Activated naive CD4-positive, alpha-beta T cell treated with anti-CD3 and anti-CD28 coated beads, Interleukin-2, amount 50 U/mL, for 16 hours (primary cell): ENCODE results near the gene MBTD1.
"Not testable (repeated sequence)": the region's sequence is repeated elsewhere in the genome, so short reads cannot be mapped to it uniquely, and the experiment has no call there.

Experiments used
- DNase-seq: peaks from one replicate; pipeline ENCODE4 v3.0.0-alpha.2; 2020

MBTD1 gene

DNA sequence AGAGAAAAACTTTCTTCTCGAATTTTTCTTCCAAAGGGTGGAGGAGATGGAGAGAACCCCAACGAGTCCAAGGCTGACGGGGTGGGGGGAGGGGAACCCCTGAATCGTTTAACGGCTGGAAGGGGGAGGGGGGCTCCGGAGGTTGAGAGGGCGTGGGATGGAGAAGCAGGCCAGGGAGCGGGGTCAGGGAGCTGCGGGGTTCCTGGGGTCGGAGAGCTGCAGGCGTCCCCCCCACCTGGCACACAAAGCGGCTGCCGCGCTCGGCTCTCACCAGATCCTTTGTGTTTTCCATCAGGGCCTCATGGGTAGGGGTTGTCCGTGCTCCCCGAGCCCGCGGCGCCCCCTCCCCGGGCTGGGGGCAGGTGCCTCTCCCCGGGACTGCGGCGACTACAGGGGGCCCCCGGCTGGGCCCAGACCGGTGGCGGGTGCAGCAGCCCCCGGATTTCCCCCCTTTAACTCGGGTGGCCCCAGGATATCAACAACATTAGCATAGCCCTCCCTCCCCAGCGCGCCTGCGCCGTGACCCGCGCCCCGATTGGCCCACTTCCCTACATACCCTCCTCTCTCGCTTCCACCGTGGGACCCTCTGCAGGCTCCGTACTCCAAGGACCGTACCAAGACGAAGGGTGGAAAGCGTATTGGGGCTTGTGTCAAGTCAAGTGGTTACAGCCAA, at the start of gene MBTD1:
Gene MBTD1, minus strand, starts transcription at position 486 of the 673 bp plus-strand sequence. CDS start 34,888 bp downstream, outside the sequence.
- DNase-seq: peak; percentile 93

DNA sequence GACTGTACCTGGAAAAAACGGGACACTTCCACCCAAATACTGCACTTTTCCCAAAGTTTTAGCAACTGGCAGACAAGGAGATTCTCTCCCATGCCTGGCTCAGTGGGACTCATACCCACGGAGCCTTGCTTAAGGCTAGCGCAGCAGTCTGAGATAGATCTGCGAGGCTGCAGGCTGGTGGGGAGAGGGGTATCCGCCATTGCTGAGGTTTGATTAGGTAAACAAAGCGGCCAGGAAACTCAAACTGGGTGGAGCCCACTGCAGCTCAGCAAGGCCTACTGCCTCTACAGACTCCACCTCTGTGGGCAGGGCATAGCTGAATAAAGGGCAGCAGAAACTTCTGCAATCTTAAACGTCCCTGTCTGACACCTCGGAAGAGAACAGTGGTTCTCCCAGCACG, 45.3 kb upstream of the MBTD1 start:
- no peak for DNase-seq

DNA sequence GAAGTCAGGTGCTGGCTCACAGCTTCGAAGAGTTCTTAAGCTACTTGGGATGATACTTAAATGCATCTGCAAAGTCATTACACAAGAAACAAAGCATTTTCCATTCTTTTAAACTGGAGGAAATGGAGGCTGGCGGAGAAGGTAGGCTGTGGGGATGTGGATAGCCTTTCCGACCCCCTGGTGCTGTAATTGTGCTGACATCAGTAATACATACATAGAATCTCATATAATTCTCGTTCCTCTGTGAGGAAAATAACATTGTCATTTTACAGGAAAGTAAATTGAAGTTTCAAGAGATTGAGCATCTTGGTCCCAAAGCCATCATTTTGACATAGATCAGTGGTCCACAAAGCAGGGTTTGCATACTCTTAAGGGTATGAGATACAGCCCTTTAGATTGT, 40.0 kb upstream of the MBTD1 start:
- DNase-seq: no peak

- DNase-seq: no peak
Measured at GRCh38 chr17:51298508-51299371, 38.9 kb upstream of the MBTD1 start.

DNA sequence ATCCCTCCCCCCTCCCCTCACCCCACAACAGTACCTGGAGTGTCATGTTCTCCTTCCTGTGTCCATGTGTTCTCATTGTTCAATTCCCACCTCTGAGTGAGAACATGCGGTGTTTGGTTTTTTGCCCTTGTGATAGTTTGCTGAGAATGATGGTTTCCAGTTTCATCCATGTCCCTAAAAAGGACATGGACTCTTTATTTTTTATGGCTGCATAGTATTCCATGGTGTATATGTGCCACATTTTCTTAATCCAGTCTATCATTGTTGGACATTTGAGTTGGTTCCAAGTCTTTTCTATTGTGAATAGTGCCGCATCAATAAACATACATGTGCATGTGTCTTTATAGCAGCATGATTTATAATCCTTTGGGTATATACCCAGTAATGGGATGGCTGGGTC, 34.5 kb upstream of the MBTD1 start:
- DNase-seq: not testable (repeated sequence)

GRCh38 chr17:51289696-51290111, 29.9 kb upstream of the MBTD1 start:
- DNase-seq: no peak

GRCh38 chr17:51287412-51287811, 27.6 kb upstream of the MBTD1 start:
- DNase-seq: no peak

DNA sequence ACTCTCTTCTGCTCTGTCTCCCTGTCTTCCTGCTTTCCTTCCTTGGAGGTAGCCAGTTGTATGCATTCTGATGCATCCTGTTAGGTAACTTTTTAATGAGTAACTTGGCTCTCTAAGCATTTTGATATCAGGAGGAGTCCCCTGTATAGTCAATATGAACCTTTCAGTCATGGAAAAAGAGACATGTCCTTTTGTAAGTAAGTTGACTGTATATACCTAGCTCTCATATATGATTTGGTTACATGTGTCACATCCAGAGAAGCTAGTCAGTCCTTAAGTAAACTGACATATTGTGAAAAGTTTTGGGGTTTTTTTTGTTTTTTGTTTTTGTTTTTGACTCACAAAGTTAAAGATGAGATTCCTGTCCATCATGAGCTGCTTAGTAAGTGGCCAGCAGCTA, 19.3 kb upstream of the MBTD1 start:
- no peak for DNase-seq

GRCh38 chr17:51275381-51275780, 15.5 kb upstream of the MBTD1 start:
- DNase-seq: no peak

- DNase-seq: no peak
Measured at GRCh38 chr17:51272812-51273211, 13.0 kb upstream of the MBTD1 start.

- DNase-seq: no peak
Measured at GRCh38 chr17:51270636-51271035, 10.8 kb upstream of the MBTD1 start.

- DNase-seq: no peak
Measured at GRCh38 chr17:51269991-51270390, 10.1 kb upstream of the MBTD1 start.

- not testable (repeated sequence) for DNase-seq
Measured at GRCh38 chr17:51264466-51264865, 4.6 kb upstream of the MBTD1 start.

DNA sequence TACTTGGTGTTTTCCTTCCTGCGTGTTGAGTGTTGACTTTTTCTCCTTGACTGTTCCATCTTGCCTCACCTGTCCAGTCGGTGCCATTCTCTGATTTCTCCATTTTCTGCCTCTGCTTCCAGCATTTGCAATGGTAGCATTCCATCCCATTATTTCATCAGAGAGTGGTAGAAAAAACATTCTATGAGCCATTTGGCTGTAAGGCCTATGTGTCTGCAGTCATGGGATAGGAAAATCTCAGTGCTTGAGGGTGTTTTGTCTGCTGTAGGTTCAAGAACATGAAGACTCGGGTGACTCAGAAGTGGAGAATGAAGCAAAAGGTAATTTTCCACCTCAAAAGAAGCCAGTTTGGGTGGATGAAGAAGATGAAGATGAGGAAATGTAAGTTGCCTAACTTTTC, 3.2 kb upstream of the MBTD1 start:
- DNase-seq: no peak

- DNase-seq: no peak
Measured at GRCh38 chr17:51261024-51261963, 1.4 kb upstream of the MBTD1 start.

DNA sequence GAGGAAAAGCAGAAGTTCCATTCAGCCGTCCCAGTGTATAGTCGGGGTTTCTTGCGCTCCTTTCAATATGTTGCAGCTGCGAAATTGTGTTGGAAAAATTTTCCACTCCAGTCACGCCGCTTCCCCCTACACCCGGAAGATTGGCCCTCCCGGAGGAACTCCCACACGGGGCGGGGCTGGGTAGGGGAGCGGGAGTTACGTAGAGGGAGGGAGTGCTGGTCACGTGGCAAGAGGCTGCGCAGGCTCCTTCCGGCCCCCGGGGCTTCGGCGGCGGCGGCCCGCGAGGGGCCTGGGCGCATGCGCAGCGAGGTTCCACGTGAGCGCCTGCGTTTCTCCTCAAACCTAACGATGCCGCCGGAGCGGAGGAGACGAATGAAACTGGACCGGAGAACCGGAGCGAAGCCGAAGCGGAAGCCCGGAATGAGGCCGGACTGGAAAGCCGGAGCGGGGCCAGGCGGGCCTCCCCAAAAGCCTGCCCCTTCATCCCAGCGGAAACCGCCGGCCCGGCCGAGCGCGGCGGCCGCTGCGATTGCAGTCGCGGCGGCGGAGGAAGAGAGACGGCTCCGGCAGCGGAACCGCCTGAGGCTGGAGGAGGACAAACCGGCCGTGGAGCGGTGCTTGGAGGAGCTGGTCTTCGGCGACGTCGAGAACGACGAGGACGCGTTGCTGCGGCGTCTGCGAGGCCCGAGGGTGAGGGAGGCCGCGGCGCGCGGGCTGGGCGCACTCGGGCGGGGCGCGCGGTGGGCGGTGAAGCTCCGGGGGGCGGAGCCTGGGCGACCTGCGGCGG, 581 bp upstream of the MBTD1 start, which contains the start of gene UTP18:
Gene UTP18, plus strand, starts transcription at position 310 of the 787 bp plus-strand sequence. Its CDS starts 39 bp downstream, at position 349.
- DNase-seq: peak; percentile 97

DNA sequence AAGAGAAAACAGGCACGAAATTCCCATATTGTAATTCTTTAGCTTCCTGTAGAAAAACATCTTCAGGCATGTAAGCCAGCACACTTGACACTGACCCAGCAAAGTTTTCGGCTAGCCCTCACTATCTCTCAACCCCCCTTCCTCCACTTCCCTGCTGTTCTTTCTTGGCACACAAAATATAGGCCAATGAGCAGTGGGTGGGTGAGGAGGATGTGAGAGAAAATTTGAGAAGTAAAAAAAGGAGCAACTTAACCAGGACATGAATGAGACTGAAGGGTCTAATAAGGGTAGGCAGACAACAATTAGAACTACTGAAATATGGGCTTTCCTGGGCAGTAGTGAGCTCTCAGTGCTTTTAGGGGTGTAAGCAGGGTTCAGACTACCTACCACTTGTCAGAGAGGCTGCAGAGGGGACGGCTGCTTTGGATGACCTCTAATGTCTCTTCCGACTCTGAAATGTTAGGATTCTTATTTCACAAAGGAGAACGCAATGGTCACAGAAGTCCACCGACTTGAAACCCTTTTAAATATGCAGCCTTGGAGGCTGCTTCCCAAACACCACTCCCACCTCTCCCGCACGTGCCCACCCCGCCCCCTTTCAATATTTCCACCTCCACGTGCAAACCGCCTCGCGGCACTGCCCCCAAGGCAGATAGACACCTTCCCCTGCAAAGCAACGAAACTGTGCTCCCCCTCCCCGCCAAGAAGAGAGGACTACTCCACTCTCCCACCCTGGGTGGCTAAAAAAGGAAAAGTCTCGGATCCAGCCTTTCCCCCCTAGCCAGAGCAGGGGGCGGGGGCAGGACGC, 889 bp downstream of the MBTD1 start:
- DNase-seq: no peak

GRCh38 chr17:51257150-51258081, 2.4 kb downstream of the MBTD1 start:
- DNase-seq: no peak

- DNase-seq: no peak
Measured at GRCh38 chr17:51256101-51256500, 3.7 kb downstream of the MBTD1 start.

- DNase-seq: no peak
Measured at GRCh38 chr17:51255673-51256072, 4.2 kb downstream of the MBTD1 start.
